T-helper 17 cell (primary cell): ENCODE results near the gene D2HGDH. TPM values are rescaled to one million over a fixed set of nuclear protein-coding genes. Genes with fewer than 3 reads are reported as not detected.
"Not testable (repeated sequence)": the region's sequence is repeated elsewhere in the genome, so short reads cannot be mapped to it uniquely, and the experiment has no call there.

ENCODE experiments used
- ATAC-seq: fragments of 150-1000 bp; cut with Tn5 transposase; 2 replicates; pipeline ENCODE4 v1.10.0; 2021; ENCODE audit warnings: mild to moderate bottlenecking, moderate library complexity
- DNase-seq, 3 donors: peaks; one replicate each; pipeline versions ENCODE4 v3.0.0 to v3.0.0-alpha.2; 2020 to 2021
- H3K9me3 ChIP-seq: one replicate; pipeline ENCODE4 v1.7.0; 2013; ENCODE audit warnings: low read length, mild to moderate bottlenecking; ENCODE audit not compliant: control insufficient read depth, poor library complexity, severe bottlenecking
- H3K27ac Mint-ChIP-seq: one replicate; pipeline ENCODE4 v1.8.0; 2022; ENCODE audit warnings: mild to moderate bottlenecking, moderate library complexity, mixed read lengths
- H3K27me3 Mint-ChIP-seq: one replicate; pipeline ENCODE4 v1.8.0; 2022; ENCODE audit warnings: mixed read lengths
- H3K36me3 Mint-ChIP-seq: one replicate; pipeline ENCODE4 v1.8.0; 2022; ENCODE audit warnings: low read depth, mixed read lengths
- H3K4me1 Mint-ChIP-seq: one replicate; pipeline ENCODE4 v1.8.0; 2022; ENCODE audit warnings: mild to moderate bottlenecking, mixed read lengths
- H3K4me3 Mint-ChIP-seq: one replicate; pipeline ENCODE4 v1.8.0; 2022; ENCODE audit warnings: mild to moderate bottlenecking, moderate library complexity, mixed read lengths
- total RNA-seq, 4 donors: library from RNA in 2 of 4; stranded (reverse) in 2 of 4; gene quantifications; one replicate each; pipeline ENCODE4 v1.2.3 and lab custom pipeline; 2022 to 2026

The D2HGDH gene
- total RNA-seq, 2 donors from 2014 or later: 28.0 to 32.6 TPM

DNA sequence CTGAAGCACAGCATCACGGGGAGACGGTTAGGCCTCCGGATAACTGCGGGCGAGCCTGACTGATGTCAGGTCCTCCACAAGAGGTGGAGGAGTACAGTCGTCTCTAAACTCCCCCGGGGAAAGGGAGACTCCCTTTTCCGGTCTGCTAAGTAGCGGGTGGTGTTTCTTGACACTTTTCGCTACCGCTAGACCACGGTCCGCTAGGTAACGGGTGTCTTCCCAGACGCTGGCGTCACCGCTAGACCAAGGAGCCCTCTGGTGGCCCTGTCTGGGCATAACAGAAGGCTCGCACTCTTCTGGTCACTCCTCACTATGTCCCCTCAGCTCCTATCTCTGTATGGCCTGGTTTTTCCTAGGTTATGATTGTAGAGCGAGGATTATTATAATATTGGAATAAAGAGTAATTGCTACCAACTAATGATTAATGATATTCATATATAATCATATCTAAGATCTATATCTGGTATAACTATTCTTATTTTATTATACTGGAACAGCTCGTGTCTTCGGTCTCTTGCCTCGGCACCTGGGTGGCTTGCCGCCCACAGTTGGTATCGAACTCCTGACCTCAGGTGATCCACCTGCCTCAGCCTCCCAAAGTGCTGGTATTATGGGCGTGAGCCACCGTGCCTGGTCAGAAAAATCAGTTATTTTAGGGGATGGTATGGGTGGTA is 1.8 kb upstream of the D2HGDH start:
- not testable (repeated sequence) for H3K27me3 Mint-ChIP-seq, H3K27ac Mint-ChIP-seq, ATAC-seq, H3K9me3 ChIP-seq, H3K4me3 Mint-ChIP-seq, H3K36me3 Mint-ChIP-seq, DNase-seq
- H3K4me1 Mint-ChIP-seq: peaks cover 19% of the 10 kb centered on the region

DNA sequence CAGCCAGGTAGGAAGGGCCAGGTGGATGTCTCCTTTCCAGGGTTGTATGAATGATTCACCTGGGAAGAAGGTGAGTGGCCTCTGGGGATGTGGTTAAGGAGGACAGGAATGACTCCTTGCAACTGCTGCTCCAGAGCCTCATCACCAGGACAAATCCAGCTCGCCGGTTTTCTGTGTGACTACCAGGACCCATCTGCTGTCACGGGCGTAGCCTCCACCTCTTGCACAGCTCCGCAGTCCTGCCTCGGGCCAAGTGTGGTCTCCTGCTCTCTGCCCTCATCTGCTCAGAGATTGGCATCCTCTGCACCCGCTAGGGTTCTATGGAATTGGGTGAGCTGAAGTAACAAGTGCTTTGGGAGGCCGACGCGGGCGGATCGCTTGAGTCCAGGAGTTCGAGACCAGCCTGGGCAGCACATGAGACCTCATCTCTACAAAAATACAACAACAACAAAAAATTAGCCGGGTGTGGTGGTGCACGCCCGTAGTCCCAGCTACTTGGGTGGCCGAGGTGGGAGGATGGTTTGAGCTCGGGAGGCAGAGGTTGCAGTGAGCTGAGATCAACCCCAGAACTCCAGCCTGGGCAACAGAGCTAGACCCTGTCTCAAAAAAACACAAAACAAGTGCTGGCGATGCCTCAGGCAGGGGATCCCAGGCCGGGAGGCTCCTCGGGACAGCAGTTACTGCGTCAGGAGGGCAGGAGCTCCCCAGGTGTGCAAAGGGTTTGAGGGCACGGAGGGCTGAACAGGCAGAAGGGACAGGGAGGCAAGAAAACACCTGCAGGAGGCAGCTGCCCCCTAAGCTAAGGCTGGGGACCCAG is 831 bp upstream of the D2HGDH start:
- Mint-ChIP-seq H3K36me3 (no peaks in the 10 kb centered on the region), H3K27ac (no peak overlapping the region), H3K4me3 (peak overlapping the region; percentile 87), H3K27me3 (no peaks in the 10 kb centered on the region), H3K4me1 (peaks cover 22% of the 10 kb centered on the region)
- H3K9me3 ChIP-seq: no peaks in the 10 kb centered on the region
- DNase-seq (no peak), ATAC-seq (no peak)

DNA sequence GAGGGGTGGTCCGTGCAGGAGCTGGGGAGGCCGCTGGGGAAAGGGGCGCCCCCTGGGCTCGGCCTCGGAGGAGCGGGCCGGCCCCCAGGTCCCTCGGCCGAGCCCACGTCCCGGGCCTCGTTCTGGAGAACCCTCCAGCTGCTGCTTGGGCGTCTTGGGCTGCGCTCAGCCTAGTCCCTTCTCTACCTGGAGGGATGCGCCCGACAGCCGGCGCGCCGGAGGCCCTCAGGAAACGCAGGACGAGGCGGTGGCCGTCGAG is 293 bp upstream of the D2HGDH start:
- DNase-seq (no peak), ATAC-seq (no peak)
- Mint-ChIP-seq H3K27ac (no peak overlapping the region), H3K4me3 (peak overlapping the region; percentile 87), H3K36me3 (no peaks in the 10 kb centered on the region), H3K4me1 (peaks cover 22% of the 10 kb centered on the region), H3K27me3 (no peaks in the 10 kb centered on the region)
- H3K9me3 ChIP-seq: no peaks in the 10 kb centered on the region

GRCh38 chr2:241736111-241736510 is 1.7 kb downstream of the D2HGDH start:
- Mint-ChIP-seq H3K27me3 (no peaks in the 10 kb centered on the region), H3K36me3 (no peaks in the 10 kb centered on the region), H3K4me3 (peak overlapping the region; percentile 87), H3K4me1 (peaks cover 27% of the 10 kb centered on the region), H3K27ac (no peak overlapping the region)
- DNase-seq (no peak), ATAC-seq (no peak)
- H3K9me3 ChIP-seq: no peaks in the 10 kb centered on the region

GRCh38 chr2:241738040-241738686 is 3.7 kb downstream of the D2HGDH start:
- Mint-ChIP-seq H3K4me1 (peaks cover 23% of the 10 kb centered on the region), H3K27me3 (no peaks in the 10 kb centered on the region), H3K27ac (peak overlapping the region; percentile 34), H3K36me3 (no peaks in the 10 kb centered on the region), H3K4me3 (no peak overlapping the region)
- no peak for ATAC-seq
- DNase-seq: no peak
- no peaks in the 10 kb centered on the region for H3K9me3 ChIP-seq

GRCh38 chr2:241739177-241739576 is 4.7 kb downstream of the D2HGDH start:
- DNase-seq: no peak
- Mint-ChIP-seq H3K36me3 (no peaks in the 10 kb centered on the region), H3K27ac (peak overlapping the region; percentile 43), H3K4me3 (no peak overlapping the region), H3K4me1 (peaks cover 18% of the 10 kb centered on the region), H3K27me3 (no peaks in the 10 kb centered on the region)
- no peak for ATAC-seq
- no peaks in the 10 kb centered on the region for H3K9me3 ChIP-seq

DNA sequence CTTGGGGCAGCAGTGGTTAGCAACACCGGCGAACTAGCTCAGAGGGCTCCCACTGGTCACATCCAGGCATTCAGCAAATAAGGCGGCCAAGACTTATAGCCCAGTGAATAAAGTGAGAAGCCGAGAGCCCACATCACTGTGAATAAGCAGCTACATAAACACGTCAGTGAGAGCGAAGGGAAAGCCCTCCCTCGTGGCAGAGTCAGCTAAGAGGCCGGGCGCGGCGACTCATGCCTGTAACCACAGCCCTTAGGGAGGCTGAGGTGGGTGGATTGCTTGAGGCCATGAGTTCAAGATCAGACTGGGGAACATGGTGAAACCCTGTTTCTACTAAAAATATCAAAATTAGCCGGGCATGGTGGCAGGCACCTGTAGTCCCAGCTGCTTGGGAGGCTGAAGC is 5.2 kb downstream of the D2HGDH start:
- DNase-seq (peak in 1 of 3 donors; percentile 21), ATAC-seq (no peak)
- Mint-ChIP-seq H3K27ac (peak overlapping the region; percentile 43), H3K36me3 (no peaks in the 10 kb centered on the region), H3K4me3 (peak overlapping the region; percentile 56), H3K4me1 (peaks cover 18% of the 10 kb centered on the region), H3K27me3 (no peaks in the 10 kb centered on the region)
- no peaks in the 10 kb centered on the region for H3K9me3 ChIP-seq

- peak overlapping the region; percentile 77 for H3K4me3 Mint-ChIP-seq
- ATAC-seq (peak; percentile 76), DNase-seq (peak in 1 of 3 donors; percentile 34)
- peak overlapping the region; percentile 43 for H3K27ac Mint-ChIP-seq
- peaks cover 7% of the 10 kb centered on the region for H3K36me3 Mint-ChIP-seq
- H3K4me1 Mint-ChIP-seq: peaks cover 21% of the 10 kb centered on the region
- H3K27me3 Mint-ChIP-seq: no peaks in the 10 kb centered on the region
- no peaks in the 10 kb centered on the region for H3K9me3 ChIP-seq
Measured at GRCh38 chr2:241741016-241741415, 6.6 kb downstream of the D2HGDH start.

- ATAC-seq: no peak
- Mint-ChIP-seq H3K36me3 (peaks cover 8% of the 10 kb centered on the region), H3K27ac (peak overlapping the region; percentile 4), H3K4me1 (peaks cover 19% of the 10 kb centered on the region), H3K27me3 (no peaks in the 10 kb centered on the region), H3K4me3 (no peak overlapping the region)
- H3K9me3 ChIP-seq: no peaks in the 10 kb centered on the region
- DNase-seq: no peak
Measured at GRCh38 chr2:241742320-241742939, 8.0 kb downstream of the D2HGDH start.

DNA sequence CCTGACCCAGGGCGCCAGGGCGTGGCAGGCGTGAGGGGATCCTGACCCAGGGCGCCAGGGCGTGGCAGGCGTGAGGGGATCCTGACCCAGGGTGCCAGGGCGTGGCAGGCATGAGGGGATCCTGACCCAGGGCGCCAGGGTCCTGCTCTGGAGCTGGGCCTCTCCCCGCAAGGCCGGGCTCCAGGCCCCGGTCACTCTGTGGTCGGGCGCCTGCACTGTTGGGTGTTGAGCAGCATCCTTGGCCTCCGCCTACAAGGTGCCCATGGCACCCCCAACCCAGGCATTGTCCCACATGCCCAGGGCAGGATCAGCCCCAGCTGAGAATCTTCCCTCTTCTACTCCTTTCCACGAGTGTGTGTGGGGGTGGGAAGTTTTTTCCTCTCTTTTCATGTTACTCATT is 8.6 kb downstream of the D2HGDH start:
- H3K4me3 Mint-ChIP-seq, H3K36me3 Mint-ChIP-seq, H3K9me3 ChIP-seq, H3K27me3 Mint-ChIP-seq, ATAC-seq, DNase-seq: not testable (repeated sequence)
- H3K27ac Mint-ChIP-seq: peak overlapping the region; percentile 80
- H3K4me1 Mint-ChIP-seq: peaks cover 16% of the 10 kb centered on the region

DNA sequence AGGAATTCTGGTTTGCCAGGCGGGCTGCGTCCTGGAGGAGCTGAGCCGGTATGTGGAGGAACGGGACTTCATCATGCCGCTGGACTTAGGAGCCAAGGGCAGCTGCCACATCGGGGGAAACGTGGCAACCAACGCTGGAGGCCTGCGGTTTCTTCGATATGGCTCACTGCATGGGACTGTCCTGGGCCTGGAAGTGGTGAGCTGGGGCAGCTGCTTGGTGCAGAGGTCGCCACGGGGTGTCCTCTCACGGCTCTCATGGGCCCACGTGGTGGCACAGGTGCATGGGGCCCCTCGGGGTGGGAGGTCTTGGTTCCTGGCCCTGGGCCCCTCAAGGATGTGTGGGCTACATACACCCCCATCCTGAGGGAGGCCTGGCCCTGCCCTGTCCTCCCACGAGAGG is 9.2 kb downstream of the D2HGDH start:
- H3K27ac Mint-ChIP-seq: peak overlapping the region; percentile 80
- H3K27me3 Mint-ChIP-seq: no peaks in the 10 kb centered on the region
- DNase-seq (no peak), ATAC-seq (no peak)
- H3K4me1 Mint-ChIP-seq: peaks cover 13% of the 10 kb centered on the region
- H3K36me3 Mint-ChIP-seq: peaks cover 8% of the 10 kb centered on the region
- H3K9me3 ChIP-seq: no peaks in the 10 kb centered on the region
- no peak overlapping the region for H3K4me3 Mint-ChIP-seq

DNA sequence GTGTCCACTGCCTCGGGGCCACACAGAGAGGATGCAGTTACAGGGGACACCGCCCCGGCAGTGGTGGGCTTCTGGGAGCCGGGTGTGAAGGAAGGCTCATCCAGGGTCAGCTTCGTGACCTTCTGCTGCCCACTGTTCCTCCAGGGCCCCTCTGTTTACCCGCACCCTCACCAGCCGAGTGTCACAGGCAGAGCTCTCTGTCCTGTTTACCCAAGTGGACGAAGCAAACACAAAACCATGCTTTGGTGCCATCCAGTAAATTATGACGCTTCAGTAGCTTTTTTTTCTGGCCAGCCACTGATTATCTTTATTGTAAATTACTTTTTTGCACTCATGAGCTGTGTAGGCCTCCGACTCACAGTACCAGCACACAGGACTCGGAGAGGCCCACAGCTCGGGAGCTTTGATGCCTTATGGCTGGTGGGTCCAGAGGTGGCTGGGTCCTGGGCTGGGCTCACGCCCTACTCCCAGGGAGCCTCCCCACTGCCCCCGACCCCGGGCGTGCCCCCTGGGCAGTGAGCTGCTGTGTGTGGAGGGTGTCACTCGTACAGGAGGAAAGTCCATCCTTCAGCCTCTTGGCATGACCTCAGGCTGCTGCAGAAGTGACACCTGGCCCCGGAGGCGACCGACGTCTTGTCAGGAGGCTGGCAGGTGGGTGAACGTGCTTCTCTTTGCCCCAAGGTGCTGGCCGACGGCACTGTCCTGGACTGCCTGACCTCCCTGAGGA is 9.8 kb downstream of the D2HGDH start:
- H3K4me3 Mint-ChIP-seq: no peak overlapping the region
- H3K9me3 ChIP-seq: no peaks in the 10 kb centered on the region
- peak overlapping the region; percentile 80 for H3K27ac Mint-ChIP-seq
- no peak for ATAC-seq
- DNase-seq: no peak
- peaks cover 9% of the 10 kb centered on the region for H3K36me3 Mint-ChIP-seq
- peaks cover 13% of the 10 kb centered on the region for H3K4me1 Mint-ChIP-seq
- H3K27me3 Mint-ChIP-seq: no peaks in the 10 kb centered on the region

DNA sequence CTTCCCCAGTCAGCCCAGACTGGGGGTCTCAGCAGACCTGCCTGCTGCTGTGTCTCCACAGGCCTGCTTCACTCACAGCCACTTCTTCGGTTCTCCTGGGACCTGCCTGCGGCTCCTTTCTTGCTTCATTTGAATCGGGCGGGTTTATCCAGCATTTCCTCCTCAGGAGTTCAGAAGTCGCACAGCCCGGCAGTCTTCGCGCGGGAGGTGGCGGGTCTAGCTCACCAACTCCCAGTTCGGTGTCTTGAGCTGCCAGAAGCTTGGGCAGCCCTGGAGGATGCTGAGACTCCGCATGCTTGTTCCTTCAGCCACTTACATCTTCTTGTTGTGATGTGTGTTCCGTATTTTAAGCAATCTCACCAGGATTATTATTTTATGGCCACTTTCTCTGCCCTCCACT is 10.8 kb downstream of the D2HGDH start:
- DNase-seq: no peak
- no peak for ATAC-seq
- H3K4me3 Mint-ChIP-seq: no peak overlapping the region
- no peak overlapping the region for H3K27ac Mint-ChIP-seq
- H3K9me3 ChIP-seq: no peaks in the 10 kb centered on the region
- H3K4me1 Mint-ChIP-seq: peaks cover 8% of the 10 kb centered on the region
- no peaks in the 10 kb centered on the region for H3K27me3 Mint-ChIP-seq
- peaks cover 14% of the 10 kb centered on the region for H3K36me3 Mint-ChIP-seq
